Prostate gland (tissue), 2 donors: ENCODE measurements around the gene FHL2.

Experiments
- POLR2A ChIP-seq: fragments of 450-650 bp; IDR thresholded peaks from one replicate; pipeline ENCODE4 v1.6.1; 2016; ENCODE audit warnings: antibody characterized with exemption, mild to moderate bottlenecking
- POLR2AphosphoS5 ChIP-seq: sonication (generic); formaldehyde crosslinking; IDR thresholded peaks from one replicate; pipeline ENCODE4 v1.6.1; 2017; ENCODE audit warnings: antibody characterized with exemption
- TF ChIP-seq, protein P1 (sequence below), 4 experiments: fragments of 200-600 bp in 2 of 4; fragments of 450-650 bp in 2 of 4; sonication (generic) in 2 of 4; IDR thresholded peaks; 1 replicate in 3 of 4; 2 replicates in 1 of 4; pipeline ENCODE4 v1.5.1; 2016 to 2019; ENCODE audit warnings: antibody characterized with exemption in 4 of 4, mild to moderate bottlenecking in 2 of 4, moderate library complexity in 2 of 4

DNA sequence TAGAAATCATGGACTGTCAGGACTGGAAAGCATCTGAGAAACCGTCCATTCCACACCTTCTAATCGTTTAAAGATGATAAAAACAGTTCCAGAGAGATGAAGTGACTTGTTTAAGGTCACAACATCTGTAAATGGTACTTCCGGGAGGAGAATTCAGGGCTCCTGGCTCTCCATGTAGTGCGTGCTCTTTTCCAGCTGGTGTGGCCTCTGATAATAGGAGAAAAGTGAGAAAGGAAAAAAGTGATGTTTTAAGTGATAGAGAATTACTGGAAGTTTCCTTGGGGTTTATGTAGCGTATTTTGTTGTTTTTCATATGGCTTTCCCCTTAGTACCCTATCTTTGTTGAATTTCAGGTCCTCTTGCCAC, 60.8 kb downstream of the FHL2 start:
- TF ChIP-seq, protein P1, sequence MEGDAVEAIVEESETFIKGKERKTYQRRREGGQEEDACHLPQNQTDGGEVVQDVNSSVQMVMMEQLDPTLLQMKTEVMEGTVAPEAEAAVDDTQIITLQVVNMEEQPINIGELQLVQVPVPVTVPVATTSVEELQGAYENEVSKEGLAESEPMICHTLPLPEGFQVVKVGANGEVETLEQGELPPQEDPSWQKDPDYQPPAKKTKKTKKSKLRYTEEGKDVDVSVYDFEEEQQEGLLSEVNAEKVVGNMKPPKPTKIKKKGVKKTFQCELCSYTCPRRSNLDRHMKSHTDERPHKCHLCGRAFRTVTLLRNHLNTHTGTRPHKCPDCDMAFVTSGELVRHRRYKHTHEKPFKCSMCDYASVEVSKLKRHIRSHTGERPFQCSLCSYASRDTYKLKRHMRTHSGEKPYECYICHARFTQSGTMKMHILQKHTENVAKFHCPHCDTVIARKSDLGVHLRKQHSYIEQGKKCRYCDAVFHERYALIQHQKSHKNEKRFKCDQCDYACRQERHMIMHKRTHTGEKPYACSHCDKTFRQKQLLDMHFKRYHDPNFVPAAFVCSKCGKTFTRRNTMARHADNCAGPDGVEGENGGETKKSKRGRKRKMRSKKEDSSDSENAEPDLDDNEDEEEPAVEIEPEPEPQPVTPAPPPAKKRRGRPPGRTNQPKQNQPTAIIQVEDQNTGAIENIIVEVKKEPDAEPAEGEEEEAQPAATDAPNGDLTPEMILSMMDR (IDR thresholded peaks at IDR 0.05) = no peak
- TF ChIP-seq POLR2A = no peak
- no peak for TF ChIP-seq POLR2AphosphoS5
